GM23338 (cell line): ENCODE results near the gene GABRB3.

ENCODE experiments used
- CTCF ChIP-seq, 2 experiments: fragments of 200-600 bp in 1 of 2; sonication (generic) in 1 of 2; conservative IDR thresholded peaks; 2 replicates each; pipeline versions ENCODE4 v1.5.1 to v1.6.1; 2016 to 2017; ENCODE audit warnings: antibody characterized with exemption in 2 of 2, low read depth in 2 of 2, mild to moderate bottlenecking in 2 of 2, moderate library complexity in 1 of 2
- EZH2phosphoT487 ChIP-seq: fragments of 200-600 bp; sonication (generic); IDR thresholded peaks from one replicate; pipeline ENCODE4 v1.8.1; 2018; ENCODE audit warnings: antibody characterized with exemption; ENCODE audit not compliant: unreplicated experiment
- JUNB ChIP-seq: IDR thresholded peaks from one replicate; pipeline ENCODE4 v1.6.1; 2016; ENCODE audit warnings: antibody characterized with exemption; ENCODE audit not compliant: unreplicated experiment
- POLR2AphosphoS5 ChIP-seq: IDR thresholded peaks from 2 replicates; pipeline ENCODE4 v1.6.1; 2016; ENCODE audit warnings: antibody characterized with exemption, low read depth
- REST ChIP-seq: IDR thresholded peaks from one replicate; pipeline ENCODE4 v1.6.1; 2018; ENCODE audit warnings: antibody characterized with exemption; ENCODE audit not compliant: unreplicated experiment
- STAT1 ChIP-seq: IDR thresholded peaks from one replicate; pipeline ENCODE4 v1.6.1; 2016; ENCODE audit warnings: antibody characterized with exemption; ENCODE audit not compliant: unreplicated experiment

- TF ChIP-seq CTCF (conservative IDR thresholded peaks at IDR 0.05; ENCODE audit: low read depth in 2 of 2), result no peak
- TF ChIP-seq REST, result no peak
- no peak for TF ChIP-seq POLR2AphosphoS5
- TF ChIP-seq EZH2phosphoT487, result no peak
- TF ChIP-seq JUNB, result no peak
- TF ChIP-seq STAT1, result no peak
Measured at GRCh38 chr15:26806574-26806973, 33.7 kb upstream of the GABRB3 start.
